ENCODE data around the gene PLA2G6.
"Not testable (repeated sequence)": the region's sequence is repeated elsewhere in the genome, so short reads cannot be mapped to it uniquely, and the experiment has no call there.

PLA2G6 gene

GRCh38 chr22:38079208-38079607, 102.4 kb downstream of the PLA2G6 start:
- Histone ChIP-seq H2AK5ac (ENCODE audit: low read depth, low read length) (peak overlapping the region; percentile 82), H3K4me1 (ENCODE audit: control insufficient read depth in 2 of 2, insufficient read depth in 1 of 2, low read depth in 1 of 2, low read length in 2 of 2) (peaks cover 19 to 28% of the 10 kb centered on the region in 2 donors), H3K27me3 (ENCODE audit: control insufficient read depth in 3 of 3, insufficient read depth in 3 of 3, low read depth in 1 of 3, low read length in 3 of 3) (peaks cover 0 to 29% (median 7%) of the 10 kb centered on the region in 3 experiments)
- H3K23ac ChIP-seq (ENCODE audit: low read depth, low read length, poor library complexity); H3K79me1 ChIP-seq (ENCODE audit: low read depth, low read length); H3K4ac ChIP-seq (ENCODE audit: low read length); H2BK5ac ChIP-seq (ENCODE audit: low read length); H3K36me3 ChIP-seq (replicated peaks in 1 of 2; ENCODE audit: control insufficient read depth in 2 of 2, insufficient read depth in 2 of 2, low read length in 2 of 2); H3K4me2 ChIP-seq (ENCODE audit: insufficient read depth, low read length, poor library complexity, severe bottlenecking); H3K27ac ChIP-seq (replicated peaks; ENCODE audit: low read length); H4K91ac ChIP-seq (ENCODE audit: low read depth, low read length, poor library complexity); H4K8ac ChIP-seq (ENCODE audit: low read depth, low read length); H2BK15ac ChIP-seq (ENCODE audit: low read length); H2BK120ac ChIP-seq (ENCODE audit: low read depth, low read length); H3K4me3 ChIP-seq (ENCODE audit: low read length in 2 of 2); H2BK12ac ChIP-seq (ENCODE audit: low read length); H3K14ac ChIP-seq (ENCODE audit: low read length); H3K18ac ChIP-seq (ENCODE audit: low read length); H3K9me3 ChIP-seq (replicated peaks in 1 of 2; ENCODE audit: control insufficient read depth in 2 of 2, insufficient read depth in 1 of 2, low read depth in 1 of 2, low read length in 2 of 2); DNase-seq (ENCODE audit: low spot score); H2AFZ ChIP-seq (ENCODE audit: low read length); H3K9ac ChIP-seq (ENCODE audit: low read depth, low read length, poor library complexity): not testable (repeated sequence)
- WGBS, 2 donors (ENCODE audit: extremely low coverage in 2 of 2, insufficient read length in 2 of 2, insufficient replicate concordance in 1 of 2), result no CpG with 5 or more reads among the region's 2 CpGs

DNA sequence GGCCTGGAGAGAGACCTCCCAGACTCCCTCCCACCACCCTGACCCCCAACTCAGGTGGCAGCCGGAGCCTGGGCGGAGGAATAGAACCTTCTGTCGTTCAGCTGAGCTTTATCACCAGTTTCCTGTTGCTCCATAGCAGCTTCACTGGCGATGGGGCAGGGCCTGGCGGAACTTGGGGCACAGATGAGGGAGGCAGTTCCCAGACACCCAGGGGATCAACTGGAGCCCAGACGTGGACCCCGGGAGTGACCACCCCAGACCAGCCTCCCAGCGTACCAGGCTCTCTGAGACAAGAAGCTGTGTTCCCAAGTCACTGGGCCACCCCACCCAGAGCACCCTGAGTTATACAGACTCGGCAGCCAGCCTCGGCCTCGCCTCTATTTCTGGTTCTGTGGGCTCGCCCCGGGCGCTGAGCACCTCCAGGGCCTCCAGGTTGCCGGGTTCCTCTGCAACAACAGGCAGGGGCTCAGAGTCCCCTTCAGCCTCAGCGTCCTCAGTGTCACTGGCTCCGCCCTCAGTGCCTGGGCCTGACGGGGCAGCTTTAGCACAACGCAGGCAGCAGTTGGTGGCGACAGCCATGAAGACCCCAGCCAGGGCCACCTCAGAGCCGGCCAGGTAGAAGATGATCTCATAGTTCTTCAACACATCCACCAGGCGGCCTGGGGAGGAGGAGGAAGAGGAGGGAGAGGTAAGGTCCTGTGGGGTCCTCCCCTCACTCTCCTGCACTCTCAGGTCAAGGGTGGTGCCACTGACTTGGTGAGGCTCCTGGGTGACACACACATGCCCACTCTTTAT, 103.4 kb downstream of the PLA2G6 start:
- no CpG with 5 or more reads among the region's 22 CpGs for WGBS, 2 donors (ENCODE audit: extremely low coverage in 2 of 2, insufficient read length in 2 of 2, insufficient replicate concordance in 1 of 2)
- H2AK5ac ChIP-seq (ENCODE audit: low read depth, low read length), result peak overlapping the region; percentile 75
- H3K27ac ChIP-seq (replicated peaks; ENCODE audit: low read length), result no peak overlapping the region
- peaks cover 14 to 19% of the 10 kb centered on the region in 2 donors for H3K4me1 ChIP-seq (ENCODE audit: control insufficient read depth in 2 of 2, insufficient read depth in 1 of 2, low read depth in 1 of 2, low read length in 2 of 2)
- H3K36me3 ChIP-seq (replicated peaks in 1 of 2; ENCODE audit: control insufficient read depth in 2 of 2, insufficient read depth in 2 of 2, low read length in 2 of 2), result peaks cover 5 to 9% of the 10 kb centered on the region in 2 donors
- no peaks in the 10 kb centered on the region for H3K9me3 ChIP-seq (replicated peaks in 1 of 2; ENCODE audit: control insufficient read depth in 2 of 2, insufficient read depth in 1 of 2, low read depth in 1 of 2, low read length in 2 of 2)
- H3K9ac ChIP-seq (ENCODE audit: low read depth, low read length, poor library complexity), result no peak overlapping the region
- H2BK5ac ChIP-seq (ENCODE audit: low read length), result no peak overlapping the region
- H2BK120ac ChIP-seq (ENCODE audit: low read depth, low read length), result no peak overlapping the region
- H4K8ac ChIP-seq (ENCODE audit: low read depth, low read length), result no peak overlapping the region
- no peak overlapping the region for H3K4me3 ChIP-seq (ENCODE audit: low read length in 2 of 2)
- peak overlapping the region; percentile 78 for H2BK15ac ChIP-seq (ENCODE audit: low read length)
- H4K91ac ChIP-seq (ENCODE audit: low read depth, low read length, poor library complexity), result no peak overlapping the region
- no peak overlapping the region for H3K14ac ChIP-seq (ENCODE audit: low read length)
- DNase-seq (ENCODE audit: low spot score), result no peak
- no peak overlapping the region for H3K4ac ChIP-seq (ENCODE audit: low read length)
- no peak overlapping the region for H3K4me2 ChIP-seq (ENCODE audit: insufficient read depth, low read length, poor library complexity, severe bottlenecking)
- H2AFZ ChIP-seq (ENCODE audit: low read length), result no peak overlapping the region
- no peak overlapping the region for H2BK12ac ChIP-seq (ENCODE audit: low read length)
- peaks cover 4% of the 10 kb centered on the region for H3K79me1 ChIP-seq (ENCODE audit: low read depth, low read length)
- peak overlapping the region; percentile 71 for H3K18ac ChIP-seq (ENCODE audit: low read length)
- peak overlapping the region; percentile 93 for H3K23ac ChIP-seq (ENCODE audit: low read depth, low read length, poor library complexity)
- peaks cover 0 to 29% (median 7%) of the 10 kb centered on the region in 3 experiments for H3K27me3 ChIP-seq (ENCODE audit: control insufficient read depth in 3 of 3, insufficient read depth in 3 of 3, low read depth in 1 of 3, low read length in 3 of 3)

DNA sequence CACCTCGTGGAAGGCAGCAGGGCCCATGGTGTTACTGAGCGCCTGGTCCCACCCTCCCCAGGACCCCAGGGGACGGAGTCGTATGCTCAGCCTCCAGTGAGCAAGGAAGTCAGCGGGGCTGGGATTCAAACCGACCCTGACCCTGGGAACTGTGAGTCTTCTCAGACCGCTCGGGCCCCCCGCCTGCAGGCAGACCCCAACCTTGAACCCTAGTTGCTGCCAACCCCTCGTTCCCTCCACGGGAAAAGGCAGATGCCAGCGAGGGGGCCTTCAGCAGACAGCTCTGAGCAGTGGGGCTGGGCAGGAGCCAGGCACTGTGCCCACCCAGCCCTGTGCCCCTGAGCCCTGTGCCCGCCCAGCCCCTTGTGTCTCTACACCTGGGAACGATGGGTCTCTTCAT, 104.0 kb downstream of the PLA2G6 start:
- Histone ChIP-seq H3K4me1 (ENCODE audit: control insufficient read depth in 2 of 2, insufficient read depth in 1 of 2, low read depth in 1 of 2, low read length in 2 of 2) (peaks cover 14% of the 10 kb centered on the region in 2 donors), H3K23ac (ENCODE audit: low read depth, low read length, poor library complexity) (peak overlapping the region; percentile 55), H2AK5ac (ENCODE audit: low read depth, low read length) (peak overlapping the region; percentile 75), H3K14ac (ENCODE audit: low read length) (no peak overlapping the region), H3K36me3 (replicated peaks in 1 of 2; ENCODE audit: control insufficient read depth in 2 of 2, insufficient read depth in 2 of 2, low read length in 2 of 2) (peaks cover 8 to 16% of the 10 kb centered on the region in 2 donors), H3K4ac (ENCODE audit: low read length) (no peak overlapping the region), H3K4me2 (ENCODE audit: insufficient read depth, low read length, poor library complexity, severe bottlenecking) (no peak overlapping the region), H3K9ac (ENCODE audit: low read depth, low read length, poor library complexity) (no peak overlapping the region), H3K27me3 (ENCODE audit: control insufficient read depth in 3 of 3, insufficient read depth in 3 of 3, low read depth in 1 of 3, low read length in 3 of 3) (peaks cover 0 to 26% (median 7%) of the 10 kb centered on the region in 3 experiments), H3K18ac (ENCODE audit: low read length) (no peak overlapping the region), H2AFZ (ENCODE audit: low read length) (no peak overlapping the region), H2BK12ac (ENCODE audit: low read length) (peak overlapping the region; percentile 22), H2BK5ac (ENCODE audit: low read length) (no peak overlapping the region), H3K4me3 (ENCODE audit: low read length in 2 of 2) (no peak overlapping the region), H2BK15ac (ENCODE audit: low read length) (no peak overlapping the region), H4K91ac (ENCODE audit: low read depth, low read length, poor library complexity) (no peak overlapping the region), H3K79me1 (ENCODE audit: low read depth, low read length) (peaks cover 2% of the 10 kb centered on the region), H4K8ac (ENCODE audit: low read depth, low read length) (no peak overlapping the region), H3K9me3 (replicated peaks in 1 of 2; ENCODE audit: control insufficient read depth in 2 of 2, insufficient read depth in 1 of 2, low read depth in 1 of 2, low read length in 2 of 2) (no peaks in the 10 kb centered on the region), H2BK120ac (ENCODE audit: low read depth, low read length) (no peak overlapping the region), H3K27ac (replicated peaks; ENCODE audit: low read length) (no peak overlapping the region)
- DNase-seq (ENCODE audit: low spot score), result no peak
- WGBS, 2 donors (ENCODE audit: extremely low coverage in 2 of 2, insufficient read length in 2 of 2, insufficient replicate concordance in 1 of 2), result no CpG with 5 or more reads among the region's 14 CpGs

DNA sequence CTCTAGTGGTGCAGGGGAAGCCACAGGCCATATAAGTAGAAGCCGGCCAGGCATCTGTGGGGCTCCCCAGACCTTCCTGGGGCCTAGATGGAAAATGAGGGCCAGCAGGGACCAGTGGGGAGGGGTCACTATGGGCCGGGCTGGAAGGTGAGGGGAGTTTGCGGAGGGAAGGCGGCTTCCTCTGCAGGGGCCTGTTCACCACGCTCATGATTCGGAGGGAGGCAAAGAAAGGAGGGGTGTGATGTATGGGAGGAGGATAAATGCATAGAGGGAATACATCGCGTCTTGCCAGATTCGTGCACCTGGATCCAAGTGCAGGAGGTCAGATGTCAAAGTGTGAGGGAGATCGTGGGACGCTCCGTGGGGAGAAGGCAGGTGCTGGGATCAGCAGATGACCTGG, 104.5 kb downstream of the PLA2G6 start:
- H3K4me1 ChIP-seq (ENCODE audit: control insufficient read depth in 2 of 2, insufficient read depth in 1 of 2, low read depth in 1 of 2, low read length in 2 of 2), result peaks cover 11 to 14% of the 10 kb centered on the region in 2 donors
- no peaks in the 10 kb centered on the region for H3K9me3 ChIP-seq (replicated peaks in 1 of 2; ENCODE audit: control insufficient read depth in 2 of 2, insufficient read depth in 1 of 2, low read depth in 1 of 2, low read length in 2 of 2)
- no peak overlapping the region for H2AK5ac ChIP-seq (ENCODE audit: low read depth, low read length)
- WGBS, 2 donors (ENCODE audit: extremely low coverage in 2 of 2, insufficient read length in 2 of 2, insufficient replicate concordance in 1 of 2), result no CpG with 5 or more reads among the region's 12 CpGs
- H2BK120ac ChIP-seq (ENCODE audit: low read depth, low read length), result no peak overlapping the region
- no peak overlapping the region for H3K27ac ChIP-seq (replicated peaks; ENCODE audit: low read length)
- DNase-seq (ENCODE audit: low spot score), result no peak
- H3K36me3 ChIP-seq (replicated peaks in 1 of 2; ENCODE audit: control insufficient read depth in 2 of 2, insufficient read depth in 2 of 2, low read length in 2 of 2), result peaks cover 10 to 21% of the 10 kb centered on the region in 2 donors
- no peak overlapping the region for H3K18ac ChIP-seq (ENCODE audit: low read length)
- no peak overlapping the region for H4K8ac ChIP-seq (ENCODE audit: low read depth, low read length)
- no peak overlapping the region for H3K14ac ChIP-seq (ENCODE audit: low read length)
- H3K4me3 ChIP-seq (ENCODE audit: low read length in 2 of 2), result no peak overlapping the region
- H3K4ac ChIP-seq (ENCODE audit: low read length), result no peak overlapping the region
- H3K79me1 ChIP-seq (ENCODE audit: low read depth, low read length), result peaks cover 2% of the 10 kb centered on the region
- H3K27me3 ChIP-seq (ENCODE audit: control insufficient read depth in 3 of 3, insufficient read depth in 3 of 3, low read depth in 1 of 3, low read length in 3 of 3), result peaks cover 0 to 21% (median 7%) of the 10 kb centered on the region in 3 experiments
- H3K9ac ChIP-seq (ENCODE audit: low read depth, low read length, poor library complexity), result no peak overlapping the region
- H4K91ac ChIP-seq (ENCODE audit: low read depth, low read length, poor library complexity), result no peak overlapping the region
- peak overlapping the region; percentile 55 for H3K23ac ChIP-seq (ENCODE audit: low read depth, low read length, poor library complexity)
- H2BK15ac ChIP-seq (ENCODE audit: low read length), result no peak overlapping the region
- no peak overlapping the region for H2BK12ac ChIP-seq (ENCODE audit: low read length)
- H2BK5ac ChIP-seq (ENCODE audit: low read length), result no peak overlapping the region
- H2AFZ ChIP-seq (ENCODE audit: low read length), result no peak overlapping the region
- no peak overlapping the region for H3K4me2 ChIP-seq (ENCODE audit: insufficient read depth, low read length, poor library complexity, severe bottlenecking)

Data from neuronal stem cell (in vitro differentiated cells).